Gastroesophageal sphincter (tissue), 2 donors: ENCODE data around the gene CNBP.

Source experiments
- EP300 ChIP-seq: sonication (generic); formaldehyde crosslinking; IDR thresholded peaks from one replicate; pipeline ENCODE4 v1.6.1; 2017; ENCODE audit warnings: antibody characterized with exemption, mild to moderate bottlenecking
- POLR2A ChIP-seq, 2 donors: fragments of 450-650 bp; IDR thresholded peaks; one replicate each; pipeline ENCODE4 v1.6.1; 2017; ENCODE audit warnings: antibody characterized with exemption in 2 of 2, mild to moderate bottlenecking in 2 of 2, moderate library complexity in 1 of 2

DNA sequence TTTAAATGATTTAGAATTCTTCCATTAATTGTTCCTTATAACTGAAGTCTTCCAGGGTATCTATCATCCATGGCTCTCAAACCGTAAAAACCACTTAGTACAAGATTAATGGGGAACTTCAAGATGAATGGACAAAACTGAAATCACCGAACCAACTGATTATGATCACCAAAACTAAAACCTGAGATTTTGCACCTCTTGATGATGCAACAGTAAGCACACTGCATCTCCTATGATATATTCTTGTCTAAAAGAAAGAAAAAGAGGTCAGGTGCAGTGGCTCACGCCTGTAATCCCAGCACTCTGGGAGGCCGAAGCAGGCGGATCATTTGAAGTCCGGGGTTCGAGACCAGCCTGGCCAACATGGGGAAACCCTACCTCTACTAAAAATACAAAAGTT lies 19.2 kb downstream of the CNBP start:
- TF ChIP-seq EP300, result no peak
- no peak for TF ChIP-seq POLR2A (IDR thresholded peaks at IDR 0.05)
